ENCODE data around the gene SPTLC1.

The SPTLC1 gene

DNA sequence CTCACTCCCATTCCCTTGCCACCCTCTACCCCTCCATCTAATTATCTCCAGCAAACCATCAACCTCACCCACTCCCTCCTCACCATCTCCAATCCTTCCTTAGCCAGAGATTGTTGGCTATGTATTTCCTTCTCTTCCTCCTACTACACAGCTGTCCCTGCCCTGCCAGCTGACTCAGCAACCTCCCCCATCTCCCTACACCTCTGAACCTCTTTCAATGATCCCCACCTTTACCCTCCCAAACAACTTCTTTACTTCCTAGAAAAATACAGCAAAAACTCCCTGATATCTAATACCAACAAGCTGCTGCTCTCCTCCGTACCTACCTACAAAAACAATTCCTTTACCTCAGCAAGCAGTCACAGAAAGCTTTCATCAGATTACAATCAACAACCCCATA, 37.3 kb downstream of the SPTLC1 start:
- DNase-seq = no peak

GRCh38 chr9:92071634-92072033, 43.6 kb downstream of the SPTLC1 start:
- no peak for DNase-seq

DNA sequence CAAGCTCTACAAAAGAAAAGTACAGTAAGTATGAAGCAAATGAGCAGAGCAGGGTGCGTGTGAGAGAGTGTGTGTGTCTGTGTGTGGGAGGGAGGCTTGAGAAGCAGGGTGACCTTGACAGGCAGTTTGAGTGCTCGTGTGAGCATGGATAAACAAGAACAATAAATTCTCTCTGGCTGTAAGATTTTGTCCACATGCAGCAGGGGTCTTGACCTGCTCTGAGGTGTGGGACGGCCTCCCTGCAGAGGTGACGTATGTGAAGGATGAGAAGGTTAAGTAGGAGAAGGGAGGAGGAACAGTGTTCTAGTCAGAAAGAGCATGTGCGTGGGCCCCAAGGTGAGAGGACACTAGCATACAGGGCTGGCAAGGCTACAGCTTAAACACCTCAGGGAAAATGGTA, 49.0 kb downstream of the SPTLC1 start:
- DNase-seq = no peak

DNA sequence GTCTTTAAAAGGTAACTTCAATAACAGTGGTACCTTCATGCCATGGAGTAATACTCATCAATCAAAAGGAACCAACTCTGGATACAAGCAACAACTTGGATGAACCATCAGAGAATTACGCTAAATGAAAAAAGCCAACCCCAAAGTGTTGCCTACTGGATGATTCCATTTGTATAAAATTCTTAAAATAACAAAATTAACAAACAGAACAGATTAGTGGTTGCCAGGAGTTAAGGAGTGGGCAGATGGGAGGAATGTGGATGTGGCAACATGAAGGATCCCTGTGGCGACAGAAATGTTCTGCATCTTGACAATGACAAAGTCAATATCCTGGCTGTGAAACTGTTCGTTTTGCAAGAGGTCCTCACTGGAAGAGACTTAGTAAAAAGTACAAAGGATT, 50.5 kb downstream of the SPTLC1 start:
- no peak for DNase-seq

GRCh38 chr9:92061184-92061583, 54.0 kb downstream of the SPTLC1 start:
- DNase-seq = no peak

- no peak for DNase-seq
These were observed 55.6 kb downstream of the SPTLC1 start for GRCh38 chr9:92059661-92060060.

GRCh38 chr9:92058723-92059444, 56.3 kb downstream of the SPTLC1 start:
- no peak for DNase-seq

GRCh38 chr9:92058026-92058425, 57.2 kb downstream of the SPTLC1 start:
- DNase-seq = no peak

DNA sequence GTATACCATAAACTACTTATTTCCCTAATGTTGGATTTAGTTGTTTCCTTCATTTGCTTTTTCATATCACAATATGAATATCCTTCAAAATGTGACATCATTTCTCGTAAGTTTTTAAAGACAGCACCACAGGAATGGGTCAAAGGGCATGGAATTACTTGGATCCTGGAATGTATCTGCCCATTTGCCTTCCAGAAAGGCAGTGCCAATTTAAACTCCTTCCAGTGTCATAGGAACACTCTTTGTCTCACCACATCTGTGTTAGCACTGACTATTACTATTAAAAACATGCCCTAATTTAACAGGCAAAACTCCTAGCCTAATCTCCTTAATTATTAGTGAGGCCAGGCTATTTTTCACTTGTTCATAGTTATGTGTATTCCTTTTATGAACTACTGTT, 58.0 kb downstream of the SPTLC1 start:
- no peak for DNase-seq

DNA sequence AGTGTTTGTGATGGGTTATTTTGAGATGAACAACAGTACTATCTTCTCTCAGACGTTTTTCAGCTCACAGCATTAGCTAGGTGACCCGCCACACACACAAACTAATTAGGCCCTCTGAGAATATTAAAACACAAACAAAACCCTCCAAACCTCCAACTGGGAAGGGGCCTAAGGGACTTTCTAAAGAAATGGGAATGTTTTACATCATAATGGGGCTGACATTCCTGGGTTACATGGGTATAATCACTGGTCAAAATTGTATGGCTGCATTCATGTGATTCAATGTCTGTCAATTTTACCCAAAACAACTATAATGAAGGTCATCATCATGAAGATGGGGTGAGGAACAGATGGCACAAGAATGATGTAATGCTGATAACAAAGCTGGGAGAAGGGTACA, 59.6 kb downstream of the SPTLC1 start:
- DNase-seq = no peak

- DNase-seq = no peak
These were observed 66.1 kb downstream of the SPTLC1 start for GRCh38 chr9:92048924-92049625.

DNA sequence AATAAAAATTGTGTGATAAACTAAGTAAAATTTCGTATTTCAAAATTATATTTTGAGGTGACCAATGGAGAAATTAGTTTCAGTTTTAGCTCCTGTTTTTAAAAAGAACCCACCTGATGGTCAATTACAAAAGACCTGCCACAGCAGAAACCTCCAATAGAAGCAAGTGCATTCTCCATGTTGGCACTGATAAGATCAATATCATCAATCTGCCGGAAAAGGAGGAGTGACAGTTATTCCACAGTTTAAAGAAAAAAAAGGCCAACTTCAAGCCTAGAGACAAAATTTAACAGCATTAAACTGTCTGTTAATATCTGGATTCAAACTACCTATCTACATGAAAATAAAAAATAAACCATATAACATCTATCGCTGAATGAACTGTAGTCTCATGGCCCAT, 67.7 kb downstream of the SPTLC1 start:
- no peak for DNase-seq

GRCh38 chr9:92046676-92047075, 68.5 kb downstream of the SPTLC1 start:
- DNase-seq = no peak

GRCh38 chr9:92044936-92045335, 70.3 kb downstream of the SPTLC1 start:
- DNase-seq = no peak

GRCh38 chr9:92043002-92043401, 72.2 kb downstream of the SPTLC1 start:
- no peak for DNase-seq

- DNase-seq = no peak
These were observed 73.0 kb downstream of the SPTLC1 start for GRCh38 chr9:92042260-92042659.

GRCh38 chr9:92036756-92037155, 78.5 kb downstream of the SPTLC1 start:
- DNase-seq = no peak

DNA sequence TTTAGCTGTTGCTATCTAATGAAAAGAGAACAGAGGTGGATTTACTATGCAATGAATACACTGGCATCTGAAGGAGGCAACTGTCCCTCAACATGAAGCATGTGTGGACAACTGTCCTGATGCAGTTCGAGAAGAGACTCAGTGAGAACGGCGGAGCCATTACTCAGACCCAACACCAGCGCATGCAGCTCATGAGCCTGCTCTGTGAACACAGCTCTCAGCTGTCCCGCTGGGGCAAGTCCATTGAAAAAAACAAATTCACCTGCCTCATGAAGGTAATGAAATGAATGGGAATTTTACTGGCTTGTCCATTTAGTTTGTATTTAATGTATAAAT, 78.8 kb downstream of the SPTLC1 start:
- no peak for DNase-seq

- DNase-seq = no peak
These were observed 79.4 kb downstream of the SPTLC1 start for GRCh38 chr9:92035687-92036410.

- no peak for DNase-seq
These were observed 80.1 kb downstream of the SPTLC1 start for GRCh38 chr9:92035146-92035545.

GRCh38 chr9:92033991-92034390, 81.2 kb downstream of the SPTLC1 start:
- no peak for DNase-seq

GRCh38 chr9:92033307-92033706, 81.9 kb downstream of the SPTLC1 start:
- DNase-seq = no peak

DNA sequence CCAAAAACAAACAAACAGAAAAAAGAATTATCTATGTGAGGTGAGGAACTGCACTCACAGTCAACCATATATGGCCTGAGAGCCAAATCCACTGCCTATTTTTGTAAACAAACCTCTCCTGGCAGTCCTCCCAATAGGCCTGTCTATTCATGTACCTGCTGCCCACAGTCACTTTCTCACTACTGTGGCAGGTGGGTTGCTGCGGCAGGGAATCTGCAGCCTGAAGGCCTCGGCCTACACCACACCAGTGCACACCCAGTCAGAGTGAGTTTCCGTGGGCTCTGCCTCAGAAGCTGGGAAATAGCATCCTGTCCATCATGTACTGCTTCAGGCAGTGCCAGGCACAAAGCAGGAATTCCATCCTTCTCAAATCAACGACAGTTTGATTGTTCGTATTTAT, 82.3 kb downstream of the SPTLC1 start:
- DNase-seq = no peak

DNA sequence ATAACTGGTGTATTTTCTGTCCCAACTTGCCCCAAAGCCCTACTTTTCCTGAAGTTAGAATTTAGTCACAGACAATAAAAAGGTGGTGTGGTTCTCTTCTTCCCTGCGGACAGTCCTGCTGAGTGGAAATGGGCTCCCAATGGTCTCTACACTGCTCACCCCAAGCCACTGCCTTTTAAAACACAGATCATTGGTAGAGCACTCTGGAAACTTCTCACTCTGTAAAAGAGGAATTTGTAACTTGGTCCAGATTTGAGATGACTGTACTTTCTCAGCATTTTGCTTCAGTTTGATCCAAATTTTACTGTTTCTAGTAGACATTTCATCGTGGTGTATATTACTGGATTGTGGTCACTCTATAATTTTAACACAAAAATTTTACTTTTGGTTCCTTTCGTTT, 84.8 kb downstream of the SPTLC1 start:
- DNase-seq = no peak
